GM21447 (cell line): ENCODE data around the gene MAML2.

ENCODE experiments used
- ATAC-seq: cut with Tn5 transposase; IDR thresholded peaks from one replicate; pipeline ENCODE4 v1.9.1; 2021; ENCODE audit not compliant: unreplicated experiment

MAML2 gene

DNA sequence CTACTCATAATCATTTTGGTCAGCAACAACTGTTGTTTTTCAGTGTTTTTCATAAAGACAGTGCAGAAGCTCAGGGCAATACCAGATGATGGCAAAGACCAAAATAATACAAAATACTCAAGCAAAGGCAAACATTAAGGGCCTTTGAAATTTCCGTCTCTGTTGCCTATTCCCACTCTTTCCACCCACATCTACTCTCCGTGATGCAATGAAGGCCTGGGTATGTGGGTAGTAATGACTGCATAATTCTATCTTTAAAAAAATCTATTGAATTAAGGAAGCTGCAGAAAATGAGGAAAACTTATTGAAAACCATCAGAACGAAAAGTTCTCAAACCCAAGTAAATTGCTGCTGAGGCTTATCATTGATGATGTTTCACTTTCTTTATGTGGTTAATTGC is 203.3 kb downstream of the MAML2 start:
- no peak for ATAC-seq

DNA sequence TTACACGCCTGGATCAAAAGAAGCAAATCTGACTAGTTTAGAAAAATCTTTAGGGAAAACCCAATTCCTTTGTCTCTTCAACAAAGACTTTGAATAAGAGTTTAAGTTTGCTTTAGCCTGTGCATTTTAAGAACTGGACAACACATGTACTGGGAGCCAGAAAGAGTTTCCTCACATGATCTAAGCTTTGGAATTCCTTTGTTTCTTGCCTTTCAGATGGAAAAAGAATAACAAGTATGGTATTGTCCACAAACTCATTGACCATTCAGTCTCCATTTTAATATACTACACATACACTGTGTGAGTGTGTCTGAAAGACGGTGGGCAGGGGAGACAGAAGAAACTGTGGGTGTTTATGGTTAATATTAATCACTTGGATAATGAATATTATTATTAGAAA is 205.6 kb downstream of the MAML2 start:
- ATAC-seq, result no peak

DNA sequence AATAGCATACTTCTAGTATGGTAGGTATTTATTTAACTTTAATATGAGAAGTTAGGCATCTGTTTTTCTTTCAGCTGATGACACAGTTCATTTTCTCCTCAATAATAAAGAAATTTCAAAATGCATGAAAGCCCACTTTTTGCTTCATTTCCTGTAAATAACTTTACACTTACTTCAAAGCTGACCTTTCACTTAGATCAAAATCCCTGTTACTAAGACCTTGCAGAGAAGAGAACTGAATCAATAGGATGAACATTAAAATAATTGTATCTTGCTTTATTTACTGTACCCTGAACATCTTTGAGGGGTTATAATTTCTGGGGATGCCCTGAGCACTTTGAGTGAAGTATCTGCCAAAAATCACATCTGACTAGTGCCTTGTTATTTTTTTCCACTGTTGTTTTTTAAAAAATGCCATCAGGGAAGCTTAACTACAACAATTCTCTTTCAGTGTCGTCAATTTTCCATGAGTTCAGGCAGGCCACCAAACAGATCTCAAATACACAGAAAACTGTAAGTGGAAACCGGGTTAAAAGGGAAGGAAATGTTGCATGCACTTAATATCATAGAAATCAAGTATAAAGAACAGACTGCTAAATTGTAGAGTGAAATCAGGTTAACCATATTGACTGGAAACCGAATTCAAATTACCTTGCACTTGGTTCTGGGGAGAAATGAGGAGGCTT is 206.2 kb downstream of the MAML2 start:
- ATAC-seq, result no peak

DNA sequence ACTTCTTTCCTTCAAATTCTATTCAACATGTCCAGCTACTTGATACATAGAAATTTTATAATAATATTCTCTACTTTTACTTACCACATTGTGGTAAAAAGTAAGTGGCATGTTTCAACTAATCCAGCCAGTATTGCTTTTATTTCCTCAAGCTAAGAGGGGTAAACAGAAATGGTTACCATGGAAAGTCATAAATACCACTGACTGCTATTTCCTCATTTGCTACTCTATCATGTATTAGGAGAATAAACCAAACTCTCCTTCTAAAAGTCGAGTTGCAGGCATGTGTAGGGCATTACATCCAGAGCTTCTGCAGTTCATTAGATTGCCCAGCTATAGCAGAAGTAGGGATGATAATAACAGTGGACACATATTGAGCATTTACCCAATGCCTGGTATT is 208.4 kb downstream of the MAML2 start:
- ATAC-seq, result no peak

DNA sequence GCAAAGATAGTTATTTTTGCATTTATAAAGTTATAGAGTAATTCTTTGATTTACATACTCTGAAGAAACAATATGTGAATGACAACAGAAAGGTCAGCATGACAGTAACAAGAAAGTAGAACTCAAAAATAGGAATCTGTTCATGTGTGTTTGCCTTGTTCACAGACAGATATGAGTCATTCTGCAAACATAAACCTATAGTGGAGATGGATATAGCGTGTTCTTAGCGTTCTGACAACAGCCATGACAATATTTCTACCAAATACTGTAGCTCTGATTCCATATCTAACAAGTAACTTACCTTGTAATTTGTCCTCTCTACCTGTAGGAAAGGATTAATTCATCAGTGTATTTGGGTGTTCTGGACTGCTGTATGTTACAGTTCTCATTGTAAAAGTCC is 210.6 kb downstream of the MAML2 start:
- ATAC-seq, result no peak

DNA sequence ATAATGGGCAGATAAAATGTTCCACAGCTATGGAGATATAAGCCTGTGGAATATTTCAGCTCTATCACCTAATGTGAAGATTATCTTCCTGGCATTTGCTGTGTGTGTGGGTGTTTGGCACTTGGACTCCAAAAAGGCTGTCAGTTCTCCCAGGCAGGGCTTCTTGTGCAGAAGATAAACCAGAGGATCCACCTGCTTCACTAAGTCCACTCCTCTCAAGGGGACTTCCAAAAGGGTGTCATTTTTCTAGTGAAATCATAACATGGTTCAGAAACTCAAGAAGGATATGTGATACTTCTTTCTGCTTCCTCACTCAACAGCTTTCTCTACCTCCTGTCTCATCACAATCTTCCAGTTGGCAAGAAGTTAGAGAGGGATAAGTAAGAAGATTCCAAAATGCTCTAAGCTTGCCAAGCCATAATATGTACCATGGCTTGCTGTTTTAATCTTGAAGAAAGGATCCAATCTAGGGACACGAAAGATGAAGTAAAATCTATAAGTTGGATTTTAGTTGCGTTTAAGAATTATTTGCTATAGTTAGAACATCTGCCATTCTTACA is 212.9 kb downstream of the MAML2 start:
- no peak for ATAC-seq

DNA sequence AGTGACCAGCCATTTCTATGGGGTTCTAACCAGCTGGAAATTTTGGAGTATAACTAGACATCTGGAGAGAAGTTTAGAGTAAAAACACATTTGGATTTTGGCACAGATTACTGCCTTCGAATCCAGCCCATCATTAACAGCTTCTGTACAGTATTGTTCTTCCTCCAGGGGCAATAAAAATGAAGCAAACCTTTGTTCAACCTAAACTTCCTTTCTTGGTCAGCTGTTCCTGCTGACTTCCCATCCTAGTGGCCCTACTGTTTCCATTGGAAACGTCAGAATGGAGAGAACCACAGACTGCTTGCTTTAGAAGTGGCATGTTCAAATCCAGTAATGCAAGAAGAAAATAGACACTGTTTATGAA is 215.4 kb downstream of the MAML2 start:
- no peak for ATAC-seq

DNA sequence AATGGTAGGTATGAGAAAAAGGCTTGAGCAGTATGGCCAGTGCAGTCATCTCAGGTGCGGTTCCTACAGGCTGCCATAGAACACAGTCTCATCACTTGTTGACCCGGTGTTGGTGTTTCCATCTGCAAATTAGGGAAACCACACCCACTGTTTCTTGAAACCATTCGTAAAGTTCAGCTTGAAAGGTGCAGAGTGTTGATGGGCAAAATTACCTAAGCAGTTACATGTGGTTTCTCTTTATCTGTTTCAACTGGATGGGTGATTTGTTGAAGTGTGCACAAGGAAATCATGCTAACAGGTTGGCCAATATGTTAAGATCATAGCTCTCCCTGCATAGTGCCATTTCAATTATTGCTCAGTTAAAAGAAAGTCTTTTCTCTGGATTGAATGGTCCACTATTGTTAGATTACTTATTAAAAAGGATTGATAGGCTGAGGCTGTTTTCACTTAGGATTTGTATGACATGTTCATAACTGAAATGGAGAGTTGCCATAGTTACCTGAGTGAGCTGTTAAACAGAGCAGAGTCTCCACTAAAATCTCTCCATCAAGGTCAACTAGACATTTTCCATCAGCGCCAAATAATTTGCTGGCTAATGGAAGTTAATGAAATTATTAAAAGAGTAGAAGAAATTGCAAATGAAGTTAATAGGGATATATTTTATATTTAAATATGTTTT is 215.9 kb downstream of the MAML2 start:
- ATAC-seq, result no peak

DNA sequence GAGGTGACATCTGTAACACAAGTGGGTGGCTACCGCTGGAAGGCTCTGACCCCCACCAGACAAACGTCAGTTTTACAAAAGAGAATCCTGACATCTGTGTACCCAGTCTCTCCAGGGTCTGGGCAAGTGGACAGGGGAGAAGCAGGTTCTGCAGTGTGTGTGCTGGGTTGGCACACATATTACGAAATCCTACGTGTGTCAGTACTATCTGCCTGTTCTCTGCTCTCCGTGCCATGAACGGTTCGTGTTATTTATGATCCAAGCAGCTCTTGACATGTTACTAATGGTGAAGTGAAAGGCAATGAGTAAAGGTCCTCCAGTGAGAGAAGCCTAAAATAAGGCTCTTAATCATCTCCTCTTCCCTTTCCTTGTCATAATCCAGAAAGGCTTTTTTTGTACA is 217.6 kb downstream of the MAML2 start:
- no peak for ATAC-seq

DNA sequence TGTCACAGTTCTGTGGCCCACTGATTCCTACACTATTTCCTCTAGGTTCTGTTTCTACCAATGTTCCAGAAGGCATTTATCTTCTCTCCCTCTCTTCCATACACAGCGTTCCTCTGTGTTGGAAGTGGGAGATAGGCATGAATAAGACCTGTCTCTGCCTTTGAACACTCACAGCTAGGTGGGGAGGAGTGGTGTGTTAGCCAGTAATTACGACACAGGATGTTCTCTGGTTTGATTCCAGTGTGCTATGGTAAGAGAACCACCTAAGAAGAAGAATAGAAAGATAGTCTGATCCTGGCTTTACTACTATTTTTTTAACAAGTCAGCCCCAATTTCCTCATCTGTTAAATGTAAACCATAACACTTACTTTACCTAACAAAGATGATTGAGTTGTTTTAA is 218.8 kb downstream of the MAML2 start:
- ATAC-seq, result no peak

DNA sequence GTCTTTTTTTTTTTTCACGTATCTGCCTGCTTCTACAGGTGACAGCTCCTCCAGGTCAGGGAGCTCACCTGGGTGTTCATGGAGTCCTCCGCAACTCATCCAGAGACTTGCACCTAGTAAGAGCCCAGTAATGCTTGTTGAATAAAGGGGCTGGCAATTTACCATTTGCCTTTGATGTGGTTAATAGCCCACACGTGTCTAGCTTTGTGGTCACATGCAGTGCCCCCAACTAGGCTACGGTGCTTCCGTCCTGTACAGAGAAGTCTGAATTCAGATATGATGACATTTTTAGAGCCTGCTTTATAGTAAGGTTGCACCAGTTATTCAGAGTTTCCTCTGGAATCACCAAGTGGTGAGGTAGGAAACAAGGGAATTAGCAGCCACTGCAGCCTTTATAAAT is 219.7 kb downstream of the MAML2 start:
- ATAC-seq, result no peak

DNA sequence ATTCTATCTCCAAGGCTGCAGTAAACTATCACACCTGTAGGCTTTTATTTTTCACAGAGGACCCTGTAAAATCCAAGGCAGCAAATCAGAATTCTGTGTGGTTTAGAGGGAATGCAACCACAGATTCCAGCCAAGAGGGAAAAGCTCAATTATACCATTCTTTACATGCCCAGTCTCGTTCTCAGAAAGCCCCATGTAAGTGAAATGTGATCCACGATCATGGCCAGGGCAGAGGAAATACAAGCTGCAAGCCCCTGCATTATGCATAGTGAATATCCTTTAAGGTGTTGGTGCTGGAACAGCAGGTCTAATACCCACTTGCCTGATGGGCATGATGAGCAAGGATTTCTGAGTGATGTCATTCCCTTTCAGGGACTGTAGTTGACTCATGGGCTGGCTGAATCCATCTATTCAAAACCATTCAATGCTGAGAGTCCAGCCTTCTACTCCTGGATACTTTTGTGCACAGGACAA is 220.4 kb downstream of the MAML2 start:
- no peak for ATAC-seq

DNA sequence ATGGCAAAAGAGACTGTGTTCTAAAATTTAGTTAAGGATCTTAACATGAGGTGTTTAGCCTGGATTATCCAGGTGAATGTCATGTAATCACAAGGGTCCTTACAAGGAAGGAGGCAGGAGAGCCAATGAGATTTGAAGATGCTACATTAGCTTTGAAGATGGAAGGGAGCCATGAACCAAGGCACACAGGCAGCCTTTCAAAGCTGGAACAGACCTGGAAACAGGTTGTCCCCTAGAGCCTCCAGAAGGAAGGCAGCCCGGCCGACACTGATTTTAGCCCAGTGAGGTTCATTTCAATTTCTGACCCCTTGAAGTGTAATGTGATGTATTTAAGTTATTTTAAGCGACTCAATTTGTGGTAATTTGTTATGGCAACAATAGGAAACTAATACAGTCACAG is 223.8 kb downstream of the MAML2 start:
- ATAC-seq, result no peak

DNA sequence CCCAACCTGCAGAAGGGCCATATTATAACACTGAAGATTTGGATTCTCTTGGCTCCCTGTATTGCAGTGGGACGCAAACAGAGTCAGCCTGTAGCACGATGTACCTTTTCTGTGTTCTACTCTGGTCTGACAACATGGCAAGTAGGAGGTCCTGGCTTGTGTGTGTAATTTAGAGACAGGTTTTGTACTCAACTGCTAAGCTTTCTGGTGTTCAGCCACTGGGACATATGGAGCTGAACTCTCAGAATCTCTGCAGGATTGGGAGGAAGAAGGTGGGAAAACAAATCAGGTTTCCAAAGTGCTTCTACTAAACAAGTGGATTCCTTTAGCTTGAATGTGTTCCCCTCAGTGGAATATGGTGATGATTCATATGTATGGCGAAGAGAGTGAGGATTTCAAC is 226.6 kb downstream of the MAML2 start:
- ATAC-seq, result no peak

DNA sequence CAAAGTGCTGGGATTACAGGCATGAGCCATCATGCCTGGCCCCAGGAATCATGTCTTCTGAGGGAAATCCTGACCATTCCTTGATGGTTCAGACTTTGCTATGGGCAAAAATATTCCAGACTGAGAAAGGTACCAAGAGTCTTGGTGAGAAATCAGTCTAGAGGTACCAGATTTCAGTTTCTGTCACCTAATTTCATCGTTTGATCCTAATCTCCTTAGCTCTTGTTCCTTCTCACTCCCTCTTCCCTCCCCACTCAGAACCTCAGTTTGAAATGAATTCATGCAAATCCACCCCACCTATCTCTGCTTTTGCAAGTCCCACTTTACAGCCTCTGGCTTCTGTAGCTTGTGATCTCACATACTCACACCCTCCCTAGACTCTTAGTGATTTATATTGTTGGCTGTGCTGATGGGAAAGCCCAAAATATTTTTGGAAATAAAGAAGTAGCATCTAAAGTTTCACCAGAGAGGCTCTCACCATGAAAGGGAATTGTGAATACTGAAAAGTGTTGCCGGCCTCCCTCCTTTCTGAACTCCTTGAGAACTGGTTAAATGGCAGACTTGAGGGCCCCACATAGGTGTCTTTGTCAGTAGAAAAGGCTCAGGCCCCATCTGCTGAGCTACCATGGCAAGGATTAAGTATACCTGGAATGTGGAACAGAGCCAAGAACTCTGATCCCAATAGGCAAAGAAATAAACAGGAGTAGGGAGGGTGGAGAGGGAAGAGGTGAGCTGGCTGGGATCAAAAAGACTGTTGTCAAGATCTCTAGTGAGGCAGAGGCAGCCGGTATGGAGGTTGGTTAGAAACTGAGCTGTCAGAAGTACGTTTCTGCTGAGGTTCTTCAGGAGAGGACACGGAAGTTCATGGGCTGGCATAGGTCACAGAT is 228.6 kb downstream of the MAML2 start:
- no peak for ATAC-seq

DNA sequence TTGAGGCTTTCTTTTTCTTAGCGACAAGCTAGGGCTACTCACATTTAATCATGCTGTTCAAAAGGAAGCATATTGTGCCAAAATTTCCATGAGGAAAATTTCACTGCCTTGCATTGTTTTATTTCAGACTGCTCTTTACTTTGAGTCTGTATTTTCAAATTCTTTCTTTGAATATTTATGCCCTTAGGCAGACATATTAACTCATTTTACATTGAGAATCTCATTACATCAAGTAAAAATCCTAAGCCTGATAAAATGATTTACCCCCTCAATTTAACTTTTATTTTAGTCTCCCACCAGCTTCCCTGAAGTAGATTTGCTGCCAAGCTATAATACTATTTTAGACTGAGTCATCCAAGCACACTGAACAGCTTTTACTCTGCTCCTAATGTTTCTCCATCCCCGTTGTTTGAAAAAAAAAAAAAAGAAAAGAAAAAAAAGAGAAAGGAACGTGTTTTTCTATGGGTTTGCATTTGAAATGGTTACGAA is 229.8 kb downstream of the MAML2 start:
- ATAC-seq, result no peak

DNA sequence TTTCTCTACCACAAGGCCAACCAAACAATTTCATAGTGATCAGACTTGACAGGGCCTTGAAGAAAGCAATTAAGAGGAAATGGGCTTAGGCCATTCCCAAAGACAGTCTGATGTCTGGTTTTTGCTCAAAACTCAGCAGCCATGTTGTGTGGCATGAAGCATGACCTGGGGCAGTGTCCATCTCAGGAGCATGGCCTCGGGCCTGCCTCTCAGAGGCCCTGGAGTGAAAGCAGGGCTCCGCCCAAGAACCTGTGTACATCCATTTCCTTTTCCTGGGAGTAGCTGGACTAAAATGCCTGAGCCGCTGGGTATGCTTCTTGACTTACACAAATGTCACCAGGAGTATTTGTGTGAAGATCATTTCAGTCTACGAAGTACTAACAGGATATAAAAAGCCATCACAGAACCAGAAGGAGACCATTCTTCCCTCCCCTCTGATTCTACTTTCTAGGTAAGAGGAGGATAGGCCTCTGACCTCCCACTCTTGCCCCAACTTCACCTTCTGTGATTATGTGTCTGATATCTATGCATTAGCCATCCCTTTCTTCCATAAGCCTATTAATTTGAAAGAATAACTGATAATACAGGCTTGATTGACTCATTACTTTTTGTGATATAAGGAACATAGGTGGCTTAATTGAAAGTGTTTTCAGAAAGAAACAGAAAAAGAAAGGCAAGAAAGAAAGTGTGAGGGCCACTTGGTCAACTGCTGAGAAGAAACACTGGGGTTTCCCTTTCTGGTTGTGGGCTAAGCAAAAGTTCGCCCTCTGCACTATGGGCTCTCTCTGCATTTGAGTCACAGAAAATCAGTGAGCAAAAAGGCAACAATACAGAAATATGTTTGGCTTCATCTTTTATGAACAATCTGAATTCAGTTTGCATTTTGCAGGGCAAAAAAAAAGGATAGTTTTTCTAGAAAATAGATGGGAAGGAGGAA is 230.5 kb downstream of the MAML2 start:
- ATAC-seq, result peak; percentile 92

DNA sequence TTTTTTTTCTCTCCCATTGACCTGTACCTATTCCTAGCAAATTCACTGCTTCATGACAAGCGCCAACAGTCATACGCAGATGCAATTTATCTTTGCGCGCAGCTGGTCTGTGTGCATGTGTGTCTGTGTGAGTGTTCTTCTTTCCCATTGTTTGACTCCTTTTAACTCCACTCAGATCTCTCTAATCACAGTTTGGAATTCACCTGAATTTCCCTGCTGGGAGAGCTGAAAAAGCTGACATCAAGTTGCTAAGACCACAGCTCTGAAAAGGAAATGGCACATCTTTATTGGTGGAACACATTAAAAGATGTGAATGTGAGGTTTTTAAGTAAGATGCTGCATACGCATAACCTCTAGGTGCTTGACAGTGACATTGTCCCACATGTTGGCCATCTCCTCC is 231.7 kb downstream of the MAML2 start:
- no peak for ATAC-seq

DNA sequence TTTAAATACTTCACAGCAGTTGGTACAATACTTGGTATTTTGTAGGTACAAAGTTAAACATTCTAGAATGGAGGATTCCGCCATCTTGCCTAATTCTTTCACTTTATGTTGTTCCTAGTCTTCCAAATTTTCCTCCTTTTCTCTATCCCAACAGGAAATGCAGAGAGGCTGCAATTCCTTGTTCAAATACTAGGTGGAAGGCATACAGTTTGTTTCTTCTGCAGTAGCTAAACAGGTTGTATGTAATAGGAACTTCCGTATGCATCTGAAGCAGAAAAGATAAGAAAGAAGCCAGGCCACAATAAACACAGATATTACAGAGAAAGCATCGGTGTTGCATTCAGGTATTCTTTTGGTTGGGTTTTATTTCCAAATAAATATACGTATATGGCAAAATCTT is 232.7 kb downstream of the MAML2 start:
- no peak for ATAC-seq

DNA sequence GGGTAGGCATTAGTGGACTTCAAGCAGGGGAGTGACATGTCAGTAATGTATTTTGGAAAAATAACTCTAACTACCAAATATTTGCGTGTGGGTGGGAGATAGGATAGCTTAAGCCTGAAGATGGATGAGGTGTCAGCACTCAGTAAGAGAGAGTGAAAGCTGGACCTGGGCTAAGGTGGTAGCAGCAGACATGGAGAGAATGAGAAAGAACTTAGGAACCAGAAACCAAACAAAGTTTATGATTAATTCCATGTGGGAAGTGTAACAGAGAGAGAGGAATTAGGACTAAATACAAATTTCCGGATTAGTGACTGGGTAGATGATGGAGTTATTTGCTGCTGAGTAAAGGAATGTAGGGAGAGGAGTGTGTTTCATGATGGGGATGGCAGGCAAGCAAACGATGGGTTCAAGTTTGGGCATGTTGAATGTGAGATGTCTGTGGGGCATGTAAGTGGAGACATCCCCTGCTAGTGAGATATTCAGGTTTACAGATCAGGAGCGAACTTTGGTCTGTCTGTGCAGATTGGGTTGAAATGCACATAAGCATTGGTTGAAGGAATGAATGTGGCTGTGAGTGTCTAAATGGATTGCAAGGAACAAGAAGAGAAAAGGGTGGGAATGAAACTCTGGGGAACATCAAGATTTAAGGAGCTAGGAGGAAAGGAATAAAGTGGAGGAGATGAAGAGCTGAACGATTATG is 233.5 kb downstream of the MAML2 start:
- no peak for ATAC-seq
